ENCODE measurements around the gene TBC1D3I. TPM values are rescaled to one million over a fixed set of nuclear protein-coding genes. Genes with fewer than 3 reads are reported as not detected.
"Not testable (repeated sequence)": the region's sequence is repeated elsewhere in the genome, so short reads cannot be mapped to it uniquely, and the experiment has no call there.

Gene TBC1D3I
- total RNA-seq, 1 donor from 2014 or later, result 0.96 TPM

DNA sequence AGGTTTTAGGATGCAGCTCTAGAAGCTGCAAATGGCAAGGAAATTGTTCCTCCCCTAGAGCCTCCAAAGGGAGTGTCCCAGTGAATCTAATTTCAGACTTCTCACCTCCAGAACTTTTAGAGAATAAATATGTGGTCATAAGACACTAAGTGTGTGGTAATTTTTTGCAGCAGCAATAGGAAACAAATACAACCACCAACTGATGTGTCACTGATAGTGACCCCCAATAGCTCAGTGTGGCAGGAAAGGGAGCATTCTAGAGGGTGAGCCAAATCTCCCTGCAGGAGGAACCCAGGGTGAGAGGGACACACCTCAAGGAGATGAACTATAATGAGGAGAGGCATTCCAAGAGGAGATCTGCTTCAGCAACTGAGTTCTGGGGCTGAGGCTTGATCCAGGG lies 49.5 kb downstream of the TBC1D3I start:
- TF ChIP-seq, protein P1, sequence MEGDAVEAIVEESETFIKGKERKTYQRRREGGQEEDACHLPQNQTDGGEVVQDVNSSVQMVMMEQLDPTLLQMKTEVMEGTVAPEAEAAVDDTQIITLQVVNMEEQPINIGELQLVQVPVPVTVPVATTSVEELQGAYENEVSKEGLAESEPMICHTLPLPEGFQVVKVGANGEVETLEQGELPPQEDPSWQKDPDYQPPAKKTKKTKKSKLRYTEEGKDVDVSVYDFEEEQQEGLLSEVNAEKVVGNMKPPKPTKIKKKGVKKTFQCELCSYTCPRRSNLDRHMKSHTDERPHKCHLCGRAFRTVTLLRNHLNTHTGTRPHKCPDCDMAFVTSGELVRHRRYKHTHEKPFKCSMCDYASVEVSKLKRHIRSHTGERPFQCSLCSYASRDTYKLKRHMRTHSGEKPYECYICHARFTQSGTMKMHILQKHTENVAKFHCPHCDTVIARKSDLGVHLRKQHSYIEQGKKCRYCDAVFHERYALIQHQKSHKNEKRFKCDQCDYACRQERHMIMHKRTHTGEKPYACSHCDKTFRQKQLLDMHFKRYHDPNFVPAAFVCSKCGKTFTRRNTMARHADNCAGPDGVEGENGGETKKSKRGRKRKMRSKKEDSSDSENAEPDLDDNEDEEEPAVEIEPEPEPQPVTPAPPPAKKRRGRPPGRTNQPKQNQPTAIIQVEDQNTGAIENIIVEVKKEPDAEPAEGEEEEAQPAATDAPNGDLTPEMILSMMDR (conservative IDR thresholded peaks at IDR 0.05), result no peak
- H3K27ac Mint-ChIP-seq (ENCODE audit: unreplicated experiment), result no peak overlapping the region
- peaks cover 11% of the 10 kb centered on the region for H3K4me1 Mint-ChIP-seq
- no peaks in the 10 kb centered on the region for H3K27me3 Mint-ChIP-seq (ENCODE audit: low read depth)
- H3K36me3 Mint-ChIP-seq (ENCODE audit: low read depth), result peaks cover 3% of the 10 kb centered on the region
- no peak overlapping the region for H3K4me3 Mint-ChIP-seq
- no peak for DNase-seq (ENCODE audit: low read depth, low spot score)
- H3K9me3 Mint-ChIP-seq, result peaks cover 15% of the 10 kb centered on the region

- Mint-ChIP-seq H3K9me3 (peaks cover 8% of the 10 kb centered on the region), H3K27ac (ENCODE audit: unreplicated experiment) (no peak overlapping the region), H3K27me3 (ENCODE audit: low read depth) (no peaks in the 10 kb centered on the region), H3K4me1 (peaks cover 11% of the 10 kb centered on the region), H3K4me3 (no peak overlapping the region), H3K36me3 (ENCODE audit: low read depth) (peaks cover 3% of the 10 kb centered on the region)
- DNase-seq (ENCODE audit: low read depth, low spot score), result no peak
- TF ChIP-seq, protein P1 (conservative IDR thresholded peaks at IDR 0.05), result no peak
Observed at GRCh38 chr17:36213695-36214094, 50.7 kb downstream of the TBC1D3I start.

- Mint-ChIP-seq H3K27me3 (ENCODE audit: low read depth) (no peaks in the 10 kb centered on the region), H3K27ac (ENCODE audit: unreplicated experiment) (no peak overlapping the region)
- DNase-seq (ENCODE audit: low read depth, low spot score), result no peak
Observed at GRCh38 chr17:36212966-36213365, 51.4 kb downstream of the TBC1D3I start.

GRCh38 chr17:36212272-36212605 lies 52.1 kb downstream of the TBC1D3I start:
- H3K36me3 Mint-ChIP-seq (ENCODE audit: low read depth), result no peaks in the 10 kb centered on the region
- H3K27me3 Mint-ChIP-seq (ENCODE audit: low read depth), result no peaks in the 10 kb centered on the region
- H3K4me3 Mint-ChIP-seq, result no peak overlapping the region
- H3K4me1 Mint-ChIP-seq, result peaks cover 11% of the 10 kb centered on the region
- H3K9me3 Mint-ChIP-seq, result no peaks in the 10 kb centered on the region
- TF ChIP-seq, protein P1 (conservative IDR thresholded peaks at IDR 0.05), result no peak
- DNase-seq (ENCODE audit: low read depth, low spot score), result no peak
- no peak overlapping the region for H3K27ac Mint-ChIP-seq (ENCODE audit: unreplicated experiment)

More at GRCh38 chr17:36212966-36213365, 51.4 kb downstream of the TBC1D3I start:
- H3K4me1 Mint-ChIP-seq, result peaks cover 11% of the 10 kb centered on the region
- TF ChIP-seq, protein P1 (conservative IDR thresholded peaks at IDR 0.05), result no peak
- no peak overlapping the region for H3K4me3 Mint-ChIP-seq
- no peaks in the 10 kb centered on the region for H3K36me3 Mint-ChIP-seq (ENCODE audit: low read depth)
- peaks cover 4% of the 10 kb centered on the region for H3K9me3 Mint-ChIP-seq

DNA sequence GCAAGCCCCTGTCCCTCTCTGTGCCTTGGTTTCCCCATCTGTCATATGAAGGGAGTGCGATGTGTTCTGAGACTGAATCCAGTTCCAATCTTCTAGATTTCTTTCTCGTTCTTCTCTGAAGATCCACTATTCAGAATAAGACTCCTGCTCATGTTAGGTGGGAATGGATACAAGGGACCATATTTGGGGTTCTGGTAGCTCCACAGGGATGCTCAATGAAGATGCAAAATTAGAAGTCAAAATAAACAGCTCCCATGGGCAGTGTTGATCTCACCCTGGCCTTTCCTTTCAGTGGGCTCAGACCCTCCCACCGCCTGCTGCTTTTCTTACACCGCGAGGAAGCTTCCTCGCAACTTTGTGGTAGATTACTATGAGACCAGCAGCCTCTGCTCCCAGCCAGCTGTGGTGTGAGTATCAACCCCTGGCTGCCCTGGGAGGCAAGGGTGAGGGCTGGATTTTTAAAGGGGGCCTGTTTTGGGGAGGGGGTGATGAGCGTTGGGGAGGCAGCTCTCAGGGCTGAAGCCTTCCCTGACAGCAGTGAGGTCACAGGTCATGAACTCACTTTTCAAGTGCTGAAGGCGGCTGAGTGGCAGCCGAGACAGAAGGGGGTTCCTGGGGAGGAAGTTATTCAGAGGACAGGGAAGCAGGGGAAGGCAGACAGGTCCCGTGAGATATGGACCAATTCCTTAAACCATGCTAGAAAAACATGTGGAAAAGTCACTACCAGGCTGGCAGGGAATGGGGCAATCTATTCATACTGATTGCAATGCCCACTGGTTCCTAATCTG lies 52.7 kb downstream of the TBC1D3I start:
- H3K9me3 Mint-ChIP-seq; H3K27me3 Mint-ChIP-seq (ENCODE audit: low read depth): not testable (repeated sequence)
- H3K27ac Mint-ChIP-seq (ENCODE audit: unreplicated experiment), result peak overlapping the region; percentile 36

GRCh38 chr17:36210439-36211211 lies 53.7 kb downstream of the TBC1D3I start, which contains the start of gene CCL4L2:
CCL4L2 (plus strand) TSS chr17:36211063.
- not testable (repeated sequence) for H3K9me3 Mint-ChIP-seq; DNase-seq (ENCODE audit: low read depth, low spot score); H3K36me3 Mint-ChIP-seq (ENCODE audit: low read depth); H3K27me3 Mint-ChIP-seq (ENCODE audit: low read depth)
- Mint-ChIP-seq H3K4me1 (peaks cover 11% of the 10 kb centered on the region), H3K27ac (ENCODE audit: unreplicated experiment) (peak within 1 kb of the TSS; percentile 36), H3K4me3 (peak within 1 kb of the TSS; percentile 47)

More for the DNA sequence above, 52.7 kb downstream of the TBC1D3I start:
- Mint-ChIP-seq H3K4me1 (peaks cover 11% of the 10 kb centered on the region), H3K4me3 (peak overlapping the region; percentile 47)
- H3K36me3 Mint-ChIP-seq (ENCODE audit: low read depth); DNase-seq (ENCODE audit: low read depth, low spot score): not testable (repeated sequence)
